ENCODE results near the gene LY86. TPM values are rescaled to one million over a fixed set of nuclear protein-coding genes. Genes with fewer than 3 reads are reported as not detected.

LY86 gene
- polyA plus RNA-seq, 1 donor from 2014 or later, result not detected

GRCh38 chr6:6596529-6597328 lies 8.2 kb downstream of the LY86 start:
- no peaks in the 10 kb centered on the region for H3K9me2 ChIP-seq (ENCODE audit: insufficient read depth, low read length)
- no peaks in the 10 kb centered on the region for H3K27me3 ChIP-seq (ENCODE audit: insufficient read depth, low read depth, low read length)
- no peaks in the 10 kb centered on the region for H3K79me2 ChIP-seq (replicated peaks; ENCODE audit: insufficient read depth, low read length)
- no peak overlapping the region for H3K4me3 ChIP-seq (ENCODE audit: low read length)
- H3K9me3 ChIP-seq (ENCODE audit: low read length), result no peaks in the 10 kb centered on the region
- H4K20me1 ChIP-seq (ENCODE audit: insufficient read depth), result no peaks in the 10 kb centered on the region
- H3K9ac ChIP-seq (ENCODE audit: low read length), result no peak overlapping the region
- TF ChIP-seq TAF1 (IDR thresholded peaks at IDR 0.05; ENCODE audit: low read depth) (no peak), SMC3 (conservative IDR thresholded peaks at IDR 0.05; ENCODE audit: poor library complexity) (no peak), RAD21 (conservative IDR thresholded peaks at IDR 0.05) (no peak), REST (IDR thresholded peaks at IDR 0.05; ENCODE audit: borderline replicate concordance) (no peak), MXI1 (conservative IDR thresholded peaks at IDR 0.05; ENCODE audit: poor library complexity, severe bottlenecking) (no peak), CTCF (IDR thresholded peaks at IDR 0.05; ENCODE audit: poor library complexity, severe bottlenecking) (no peak), EP300 (conservative IDR thresholded peaks at IDR 0.05; ENCODE audit: poor library complexity, severe bottlenecking) (no peak), POLR2AphosphoS5 (IDR thresholded peaks at IDR 0.05) (no peak), EZH2 (IDR thresholded peaks at IDR 0.05; ENCODE audit: borderline replicate concordance, insufficient read depth, low read length, poor library complexity, severe bottlenecking) (no peak)
- no peak overlapping the region for H3K4me2 ChIP-seq (ENCODE audit: low read length)
- H2AFZ ChIP-seq (ENCODE audit: low read depth, low read length), result no peak overlapping the region
- H3K27ac ChIP-seq (ENCODE audit: low read length), result no peak overlapping the region
- H3F3A ChIP-seq (ENCODE audit: insufficient read depth, low read length, poor library complexity, severe bottlenecking), result no peaks in the 10 kb centered on the region
- H3K36me3 ChIP-seq (ENCODE audit: insufficient read depth, low read length), result no peaks in the 10 kb centered on the region

- Histone ChIP-seq H3K27me3 (ENCODE audit: insufficient read depth, low read depth, low read length) (no peaks in the 10 kb centered on the region), H3K9me3 (ENCODE audit: low read length) (no peaks in the 10 kb centered on the region), H3K36me3 (ENCODE audit: insufficient read depth, low read length) (no peaks in the 10 kb centered on the region), H3F3A (ENCODE audit: insufficient read depth, low read length, poor library complexity, severe bottlenecking) (no peaks in the 10 kb centered on the region), H3K27ac (ENCODE audit: low read length) (no peak overlapping the region), H3K9me2 (ENCODE audit: insufficient read depth, low read length) (no peaks in the 10 kb centered on the region), H3K4me3 (ENCODE audit: low read length) (no peak overlapping the region), H4K20me1 (ENCODE audit: insufficient read depth) (no peaks in the 10 kb centered on the region), H3K9ac (ENCODE audit: low read length) (no peak overlapping the region), H3K79me2 (replicated peaks; ENCODE audit: insufficient read depth, low read length) (no peaks in the 10 kb centered on the region), H2AFZ (ENCODE audit: low read depth, low read length) (no peak overlapping the region), H3K4me2 (ENCODE audit: low read length) (no peak overlapping the region)
- TF ChIP-seq EP300 (conservative IDR thresholded peaks at IDR 0.05; ENCODE audit: poor library complexity, severe bottlenecking) (no peak), CTCF (IDR thresholded peaks at IDR 0.05; ENCODE audit: poor library complexity, severe bottlenecking) (no peak), SMC3 (conservative IDR thresholded peaks at IDR 0.05; ENCODE audit: poor library complexity) (no peak), EZH2 (IDR thresholded peaks at IDR 0.05; ENCODE audit: borderline replicate concordance, insufficient read depth, low read length, poor library complexity, severe bottlenecking) (no peak), POLR2AphosphoS5 (IDR thresholded peaks at IDR 0.05) (no peak)
Measured at GRCh38 chr6:6597682-6598081, 9.2 kb downstream of the LY86 start.

Measured in neural cell (in vitro differentiated cells).